Kidney epithelial cell (primary cell): ENCODE results near the gene PDCD6IP. TPM values are rescaled to one million over a fixed set of nuclear protein-coding genes. Genes with fewer than 3 reads are reported as not detected.

Source experiments
- DNase-seq: peaks from one replicate; pipeline ENCODE4 v3.0.0-alpha.2; 2010; ENCODE audit warnings: low read depth
- H3K27me3 ChIP-seq: 2 replicates; pipeline ENCODE4 v1.6.0; 2011; ENCODE audit warnings: low read length; ENCODE audit not compliant: control insufficient read depth, insufficient read depth
- H3K36me3 ChIP-seq: 2 replicates; pipeline ENCODE4 v1.5.1; 2011; ENCODE audit warnings: low read length; ENCODE audit not compliant: control insufficient read depth, insufficient read depth
- H3K4me3 ChIP-seq: 2 replicates; pipeline ENCODE4 v1.5.1; 2011; ENCODE audit warnings: low read depth, mild to moderate bottlenecking, control low read depth, low read length
- CTCF ChIP-seq: IDR thresholded peaks from 2 replicates; pipeline ENCODE4 v1.5.1; 2011; ENCODE audit warnings: mild to moderate bottlenecking, moderate library complexity, low read length, control low read depth, inconsistent platforms; ENCODE audit not compliant: insufficient read depth, poor library complexity, severe bottlenecking
- total RNA-seq: library from RNA; depleted of rRNA; stranded (reverse); fragments of >200 nt; gene quantifications from 2 replicates; pipeline ENCODE4 v1.2.3, GENCODE V29; 2015

The PDCD6IP gene
- total RNA-seq, 1 donor from 2014 or later: 114 TPM

- Histone ChIP-seq H3K27me3 (no peaks in the 10 kb centered on the region), H3K4me3 (no peak overlapping the region), H3K36me3 (no peaks in the 10 kb centered on the region)
- no peak for DNase-seq
- no peak for TF ChIP-seq CTCF
Measured at GRCh38 chr3:33918126-33918756, 119.8 kb downstream of the PDCD6IP start.

Other genes starting within 250 kb of the PDCD6IP start
- gene CLASP2, start 80.4 kb upstream of the PDCD6IP start, total RNA-seq: 37.8 and 52.4 TPM in 2 replicates